ENCODE results near the gene GNG8. TPM values are rescaled to one million over a fixed set of nuclear protein-coding genes. Genes with fewer than 3 reads are reported as not detected.
A peak's percentile ranks its signal among the peaks of the same experiment; 100 is the strongest.

Gene GNG8
- total RNA-seq, 1 experiment from 2014 or later = not detected

DNA sequence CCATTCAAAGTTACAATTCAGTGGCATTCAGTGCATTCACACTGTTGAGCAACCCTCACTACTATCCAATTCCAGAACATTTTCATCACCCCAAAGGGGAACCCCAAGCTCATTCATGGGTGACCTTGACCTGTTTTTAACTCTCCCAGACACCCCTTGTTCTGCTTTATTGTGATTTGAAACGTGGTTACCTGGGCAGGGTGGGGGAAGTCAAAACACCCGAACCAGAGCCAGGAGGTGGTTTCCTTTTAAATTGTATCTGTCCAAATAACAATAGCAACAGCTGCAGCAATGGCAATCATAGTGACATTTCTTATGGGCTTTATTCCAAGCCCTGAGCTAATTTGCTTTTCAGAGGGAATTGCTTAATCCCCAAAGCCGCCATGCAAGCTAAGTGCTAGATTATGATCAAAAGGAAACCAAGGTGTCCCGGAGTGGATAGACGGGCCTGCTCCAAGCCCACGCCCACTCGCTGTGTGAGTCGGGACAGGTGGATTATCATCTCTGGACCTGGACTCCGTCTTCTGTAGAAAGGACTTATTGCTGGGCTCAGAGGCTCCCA lies 17.3 kb downstream of the GNG8 start:
- no peak for DNase-seq (ENCODE audit: low read depth)

DNA sequence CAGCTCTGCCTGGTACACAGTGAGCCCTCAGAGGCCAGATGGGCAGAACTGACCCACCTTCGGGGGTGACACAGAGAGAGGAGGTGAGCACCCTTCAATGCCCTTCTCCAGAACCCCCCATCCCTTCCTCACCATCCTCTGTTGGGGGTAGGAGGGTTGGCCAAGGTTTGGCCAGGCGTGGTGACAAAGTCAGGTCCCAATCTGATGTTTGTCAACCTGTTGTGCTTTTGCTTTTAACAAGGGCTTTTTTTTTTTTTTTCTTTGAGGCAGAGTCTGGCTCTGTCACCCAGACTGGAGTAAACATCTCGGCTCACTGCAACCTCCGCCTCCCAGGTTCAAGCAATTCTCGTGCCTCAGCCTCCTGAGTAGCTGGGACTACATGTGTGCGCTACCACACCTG lies 18.4 kb downstream of the GNG8 start:
- no peak for DNase-seq (ENCODE audit: low read depth)

DNA sequence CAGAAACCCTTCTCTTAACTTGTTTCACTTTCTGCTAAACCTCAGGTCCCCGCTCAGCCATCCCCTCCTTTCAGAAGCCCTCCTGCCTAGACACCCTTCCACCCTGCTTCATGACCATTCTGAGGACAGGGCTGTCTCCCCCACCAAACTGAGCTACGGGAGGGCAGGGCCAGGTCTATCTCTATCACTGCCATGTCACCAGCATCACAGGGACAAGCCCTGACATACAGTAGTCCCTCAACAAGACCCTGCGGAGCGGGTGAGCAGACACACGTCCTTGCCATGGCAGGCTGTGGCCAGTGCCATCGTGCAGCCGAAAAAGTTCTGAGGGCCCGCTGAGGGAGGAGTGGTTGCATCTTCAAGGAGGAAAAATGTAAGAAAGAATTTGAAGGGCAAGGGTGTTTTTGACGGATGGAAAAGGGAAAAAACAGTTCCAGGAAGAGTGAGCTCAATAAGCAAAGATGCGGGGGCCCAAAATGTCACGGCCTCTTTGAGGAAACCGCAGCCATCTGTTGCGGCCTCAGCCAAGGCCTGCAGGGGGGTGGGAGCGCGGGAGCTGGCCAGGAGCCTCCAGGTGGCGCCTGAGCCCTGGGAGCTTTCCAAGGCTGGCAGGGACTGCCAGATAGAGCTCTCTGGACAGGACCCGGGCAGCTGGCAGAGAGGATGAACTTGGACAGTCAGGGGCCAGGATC lies 19.2 kb downstream of the GNG8 start:
- DNase-seq (ENCODE audit: low read depth) = peak; percentile 76

DNA sequence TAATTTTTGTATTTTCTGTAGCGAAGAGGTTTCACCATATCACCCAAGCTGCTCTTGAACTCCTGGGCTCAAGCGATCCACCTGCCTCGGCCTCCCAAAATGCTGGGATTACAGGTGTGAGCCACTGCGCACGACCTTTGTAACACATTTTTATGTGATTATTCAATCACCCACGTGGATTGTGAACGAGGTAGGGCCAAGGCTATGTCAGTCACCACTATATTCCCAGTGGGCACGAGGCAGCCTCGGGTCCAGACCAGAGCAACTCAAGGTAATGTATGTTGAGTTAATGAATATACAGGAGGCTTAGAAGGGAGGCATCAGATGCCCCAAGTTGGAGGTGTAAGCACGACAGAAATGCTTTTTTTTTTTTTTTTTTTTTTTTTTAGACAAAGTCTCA lies 20.0 kb downstream of the GNG8 start:
- DNase-seq (ENCODE audit: low read depth) = no peak

DNA sequence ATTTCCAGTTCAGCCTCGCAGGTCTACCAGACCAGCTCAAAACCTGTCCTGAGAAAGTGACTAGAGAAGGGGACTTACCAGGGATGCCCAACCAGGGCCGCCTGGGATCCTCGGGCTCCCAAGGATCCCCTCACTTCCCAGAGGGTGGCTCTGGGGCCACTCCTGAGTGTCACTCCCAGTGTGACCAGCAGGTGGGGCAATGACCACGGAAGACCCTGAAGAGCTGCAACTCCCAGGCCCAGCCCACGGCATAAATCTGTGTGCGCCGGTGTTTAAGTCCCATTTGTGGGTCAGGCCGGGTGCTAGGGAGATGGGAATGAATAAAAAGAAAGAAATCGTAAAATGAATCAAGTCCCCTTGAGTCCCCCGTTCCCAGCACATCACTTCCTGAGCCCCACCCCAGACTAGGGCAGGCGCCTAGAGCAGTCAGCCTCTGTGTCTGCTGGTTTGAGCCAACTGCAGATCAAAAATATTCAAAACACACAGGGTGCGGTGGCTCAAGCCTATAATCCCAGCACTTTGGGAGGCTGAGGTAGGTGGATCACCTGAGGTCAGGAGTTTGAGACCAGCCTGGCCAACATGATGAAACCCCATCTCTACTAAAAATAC lies 21.8 kb downstream of the GNG8 start:
- peak; percentile 72 for DNase-seq (ENCODE audit: low read depth)

DNA sequence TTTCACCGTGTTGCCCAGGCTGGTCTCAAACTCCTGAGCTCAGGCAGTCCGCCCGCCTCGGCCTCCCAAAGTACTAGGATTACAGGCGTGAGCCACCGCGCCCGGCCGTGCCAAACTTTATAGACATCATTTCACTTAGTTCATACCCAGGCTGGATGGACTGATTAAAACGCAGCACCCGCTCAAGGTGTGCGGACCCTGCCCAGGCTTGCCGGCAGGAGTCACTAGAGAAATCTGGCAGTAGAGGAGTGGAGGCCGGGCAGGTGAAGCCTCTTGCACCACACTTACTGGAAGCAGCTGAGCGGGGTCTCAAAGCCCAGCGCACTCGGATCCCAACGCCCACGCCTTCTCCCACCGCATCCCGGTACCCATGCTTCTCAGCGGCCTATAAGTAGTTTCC lies 22.5 kb downstream of the GNG8 start:
- no peak for DNase-seq (ENCODE audit: low read depth)

DNA sequence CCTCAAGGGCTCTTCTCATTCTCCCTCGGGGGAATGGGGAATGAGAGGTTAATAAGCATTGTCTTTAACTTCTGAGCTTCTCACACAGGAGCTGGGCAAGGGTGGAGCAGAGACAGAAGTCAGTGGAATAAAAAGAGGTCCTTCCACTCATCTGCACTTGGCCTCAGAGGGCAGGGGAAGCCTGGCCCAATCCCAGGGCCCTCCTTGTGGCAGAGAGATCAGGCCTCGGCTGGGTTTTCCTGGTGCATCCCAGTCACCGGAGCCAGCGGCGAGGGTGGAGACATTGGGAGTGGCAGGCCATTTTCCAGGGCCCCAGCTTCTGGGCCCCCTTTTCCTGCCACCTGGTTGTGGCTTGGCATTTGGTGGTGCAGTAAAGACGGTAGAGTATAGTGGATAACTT lies 24.2 kb downstream of the GNG8 start:
- DNase-seq (ENCODE audit: low read depth) = no peak

DNA sequence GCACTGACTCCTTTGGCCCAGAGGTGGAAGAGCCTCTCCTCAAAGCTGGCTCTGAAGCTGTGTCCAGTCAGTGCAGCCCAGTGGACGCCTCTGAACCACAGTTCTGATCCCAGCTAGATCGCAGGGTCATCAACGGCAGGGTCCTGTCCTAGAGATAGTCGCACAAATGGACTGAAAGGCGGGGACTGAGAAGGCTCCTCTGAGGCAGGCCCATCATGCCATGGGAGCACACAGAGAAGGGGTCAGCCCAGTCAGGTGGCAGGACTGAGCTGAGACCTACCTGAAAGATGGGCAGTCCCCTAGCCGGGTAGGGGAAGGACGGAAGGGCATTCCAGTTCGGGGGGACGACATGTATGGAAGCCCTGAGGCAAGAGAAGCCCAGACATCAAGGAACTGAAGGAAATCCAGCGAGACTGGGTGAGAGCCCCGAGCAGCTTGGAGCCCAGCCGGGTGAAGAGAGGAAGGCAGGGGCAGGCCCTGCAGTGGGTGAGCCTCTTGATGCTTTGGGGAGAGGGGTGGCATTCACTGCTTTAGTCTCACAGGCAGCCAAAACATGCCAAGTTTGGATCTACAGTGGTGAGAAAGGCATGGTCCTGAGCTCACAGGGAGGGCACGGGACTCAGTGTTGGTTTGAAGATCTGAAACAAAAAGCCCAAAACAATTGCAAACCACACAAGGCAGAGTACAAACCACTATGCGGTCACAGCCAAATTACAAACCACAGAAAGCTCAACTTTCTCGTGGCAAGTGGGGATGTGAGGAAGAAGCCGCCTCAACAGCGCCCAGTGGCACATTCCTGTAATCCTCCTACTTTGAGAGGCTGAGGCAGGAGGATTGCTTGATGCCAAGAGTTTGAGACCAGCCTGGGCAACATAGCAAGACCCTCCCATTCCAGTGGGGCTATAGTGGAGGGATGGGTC lies 24.9 kb downstream of the GNG8 start:
- peak; percentile 78 for DNase-seq (ENCODE audit: low read depth)

DNA sequence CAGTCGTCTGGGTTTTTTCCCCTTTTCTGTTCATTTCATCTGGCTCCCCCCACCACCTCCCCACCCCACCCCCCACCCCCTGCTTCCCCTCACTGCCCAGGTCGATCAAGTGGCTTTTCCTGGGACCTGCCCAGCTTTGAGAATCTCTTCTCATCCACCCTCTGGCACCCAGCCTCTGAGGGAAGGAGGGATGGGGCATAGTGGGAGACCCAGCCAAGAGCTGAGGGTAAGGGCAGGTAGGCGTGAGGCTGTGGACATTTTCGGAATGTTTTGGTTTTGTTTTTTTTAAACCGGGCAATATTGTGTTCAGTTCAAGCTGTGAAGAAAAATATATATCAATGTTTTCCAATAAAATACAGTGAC lies 25.6 kb downstream of the GNG8 start:
- no peak for DNase-seq (ENCODE audit: low read depth)

DNA sequence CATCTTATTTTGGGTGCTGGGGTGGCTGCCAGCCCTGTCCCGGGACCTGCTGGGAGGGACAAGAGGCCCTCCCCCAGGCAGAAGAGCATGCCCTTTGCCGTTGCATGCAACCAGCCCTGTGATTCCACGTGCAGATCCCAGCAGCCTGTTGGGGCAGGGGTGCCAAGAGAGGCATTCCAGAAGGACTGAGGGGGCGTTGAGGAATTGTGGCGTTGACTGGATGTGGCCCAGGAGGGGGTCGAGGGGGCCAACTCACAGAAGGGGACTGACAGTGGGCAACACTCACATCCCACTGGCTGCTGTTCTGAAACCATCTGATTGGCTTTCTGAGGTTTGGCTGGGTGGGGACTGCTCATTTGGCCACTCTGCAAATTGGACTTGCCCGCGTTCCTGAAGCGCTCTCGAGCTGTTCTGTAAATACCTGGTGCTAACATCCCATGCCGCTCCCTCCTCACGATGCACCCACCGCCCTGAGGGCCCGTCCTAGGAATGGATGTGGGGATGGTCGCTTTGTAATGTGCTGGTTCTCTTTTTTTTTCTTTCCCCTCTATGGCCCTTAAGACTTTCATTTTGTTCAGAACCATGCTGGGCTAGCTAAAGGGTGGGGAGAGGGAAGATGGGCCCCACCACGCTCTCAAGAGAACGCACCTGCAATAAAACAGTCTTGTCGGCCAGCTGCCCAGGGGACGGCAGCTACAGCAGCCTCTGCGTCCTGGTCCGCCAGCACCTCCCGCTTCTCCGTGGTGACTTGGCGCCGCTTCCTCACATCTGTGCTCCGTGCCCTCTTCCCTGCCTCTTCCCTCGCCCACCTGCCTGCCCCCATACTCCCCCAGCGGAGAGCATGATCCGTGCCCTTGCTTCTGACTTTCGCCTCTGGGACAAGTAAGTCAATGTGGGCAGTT lies 26.2 kb downstream of the GNG8 start:
- DNase-seq (ENCODE audit: low read depth) = no peak

DNA sequence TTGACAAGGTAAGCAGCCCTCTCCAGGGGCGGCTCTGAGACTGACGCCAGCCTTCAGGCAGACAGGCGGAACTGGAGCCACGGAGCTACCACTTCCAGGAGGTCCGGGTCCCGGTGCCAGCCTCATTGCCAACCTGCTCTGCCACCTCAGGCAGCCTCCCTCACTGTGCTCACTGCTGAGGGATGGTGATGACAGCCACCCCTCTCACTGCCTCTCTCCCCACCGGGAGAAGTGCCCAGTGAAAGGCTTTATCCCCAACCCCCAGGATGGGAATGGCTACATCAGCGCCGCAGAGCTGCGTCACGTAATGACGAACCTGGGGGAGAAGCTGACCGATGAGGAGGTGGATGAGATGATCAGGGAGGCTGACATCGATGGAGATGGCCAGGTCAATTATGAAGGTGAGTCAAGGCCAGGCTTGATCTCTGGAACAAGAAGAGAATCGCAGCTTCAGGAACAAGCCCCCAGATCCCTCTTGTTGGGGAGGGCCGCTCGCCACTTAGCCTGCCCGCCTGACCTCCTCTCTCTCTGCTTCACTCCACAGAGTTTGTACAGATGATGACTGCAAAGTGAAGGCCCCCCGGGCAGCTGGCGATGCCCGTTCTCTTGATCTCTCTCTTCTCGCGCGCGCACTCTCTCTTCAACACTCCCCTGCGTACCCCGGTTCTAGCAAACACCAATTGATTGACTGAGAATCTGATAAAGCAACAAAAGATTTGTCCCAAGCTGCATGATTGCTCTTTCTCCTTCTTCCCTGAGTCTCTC lies 27.2 kb downstream of the GNG8 start:
- DNase-seq (ENCODE audit: low read depth) = no peak

DNA sequence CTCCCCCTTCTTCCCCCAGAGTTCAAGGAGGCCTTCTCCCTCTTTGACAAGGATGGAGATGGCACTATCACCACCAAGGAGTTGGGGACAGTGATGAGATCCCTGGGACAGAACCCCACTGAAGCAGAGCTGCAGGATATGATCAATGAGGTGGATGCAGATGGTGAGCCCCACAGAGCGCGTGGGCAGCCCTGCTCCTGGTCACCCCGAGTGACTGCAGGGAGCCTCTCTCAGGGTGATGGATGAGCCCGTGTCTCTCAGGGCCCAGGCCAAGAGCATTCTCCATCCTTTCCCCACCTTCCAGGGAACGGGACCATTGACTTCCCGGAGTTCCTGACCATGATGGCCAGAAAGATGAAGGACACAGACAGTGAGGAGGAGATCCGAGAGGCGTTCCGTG lies 27.8 kb downstream of the GNG8 start:
- DNase-seq (ENCODE audit: low read depth) = no peak

DNA sequence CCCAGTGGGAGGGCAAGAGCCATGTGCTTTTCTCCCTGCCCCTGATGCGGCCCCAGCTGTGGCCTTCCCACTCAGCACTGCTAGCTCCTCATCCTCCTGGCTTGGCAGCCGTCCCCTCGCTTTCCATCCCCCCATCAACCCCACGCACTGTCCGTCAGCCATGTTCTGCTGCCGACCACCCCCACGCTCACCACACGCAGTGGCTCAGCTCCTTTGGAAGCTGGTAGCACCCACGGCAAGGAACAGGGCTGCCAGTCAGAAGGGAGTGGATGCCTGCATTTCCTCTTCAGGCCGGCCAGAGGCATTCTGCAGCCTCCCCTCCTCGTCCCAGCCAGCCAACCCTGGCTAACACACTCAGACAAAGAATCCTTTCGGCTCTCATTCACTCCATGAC lies 28.6 kb downstream of the GNG8 start:
- DNase-seq (ENCODE audit: low read depth) = no peak

DNA sequence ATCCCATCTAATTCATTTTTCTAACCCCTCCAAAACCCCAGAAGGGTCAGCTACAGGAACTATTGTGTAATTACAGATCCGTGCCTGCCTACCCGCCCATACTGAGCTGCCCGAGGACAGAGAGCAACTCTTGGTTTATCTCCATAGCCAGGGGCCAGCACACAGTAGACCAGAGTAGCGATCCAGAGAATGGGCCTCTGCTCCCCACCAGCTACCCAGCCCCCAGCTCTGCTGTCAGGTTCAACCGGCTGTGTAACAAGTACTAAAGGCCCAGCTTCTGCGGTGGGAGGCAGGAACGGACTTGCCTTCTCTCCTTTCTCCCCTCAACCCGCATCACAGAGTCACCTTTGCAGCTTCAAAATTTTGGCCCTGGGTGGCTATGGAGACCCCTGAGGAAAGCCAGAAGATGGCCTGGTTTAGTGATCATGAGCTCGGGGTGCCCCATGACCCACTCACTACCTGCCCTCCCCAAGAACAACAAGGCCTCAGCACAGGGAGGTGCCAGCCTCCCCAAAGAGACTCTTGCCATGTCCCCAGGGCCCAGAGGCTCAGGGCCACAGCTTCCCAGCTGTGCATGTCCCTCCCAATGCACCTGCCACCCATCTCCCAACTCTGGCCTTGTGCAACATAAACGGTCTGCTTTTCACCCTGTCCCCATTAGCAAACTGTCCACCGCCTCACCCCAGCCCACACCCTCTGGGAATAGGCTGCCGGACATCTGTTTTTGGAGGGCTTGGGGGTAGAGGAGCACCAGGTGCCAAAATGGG lies 29.1 kb downstream of the GNG8 start:
- DNase-seq (ENCODE audit: low read depth) = no peak

DNA sequence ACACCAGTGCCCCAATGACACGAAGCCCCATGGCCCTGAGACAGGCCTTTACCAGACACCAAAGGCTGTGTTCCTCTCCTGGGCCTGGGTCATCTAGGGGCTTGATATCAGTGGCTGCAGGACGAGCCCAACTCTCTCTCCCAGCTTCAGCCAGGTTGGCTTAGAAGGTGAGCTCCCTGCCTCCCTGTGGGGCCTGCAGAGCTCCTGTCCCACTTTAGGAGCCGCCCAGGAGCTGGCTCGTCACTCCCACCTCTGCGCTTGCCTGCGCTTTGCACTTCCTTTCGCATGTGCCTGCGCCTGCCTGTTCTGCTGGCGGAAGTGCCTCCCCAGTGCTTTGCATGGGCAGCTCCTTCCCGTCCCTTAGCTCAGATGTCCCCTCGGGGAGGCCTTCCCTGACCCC lies 30.0 kb downstream of the GNG8 start:
- no peak for DNase-seq (ENCODE audit: low read depth)

DNA sequence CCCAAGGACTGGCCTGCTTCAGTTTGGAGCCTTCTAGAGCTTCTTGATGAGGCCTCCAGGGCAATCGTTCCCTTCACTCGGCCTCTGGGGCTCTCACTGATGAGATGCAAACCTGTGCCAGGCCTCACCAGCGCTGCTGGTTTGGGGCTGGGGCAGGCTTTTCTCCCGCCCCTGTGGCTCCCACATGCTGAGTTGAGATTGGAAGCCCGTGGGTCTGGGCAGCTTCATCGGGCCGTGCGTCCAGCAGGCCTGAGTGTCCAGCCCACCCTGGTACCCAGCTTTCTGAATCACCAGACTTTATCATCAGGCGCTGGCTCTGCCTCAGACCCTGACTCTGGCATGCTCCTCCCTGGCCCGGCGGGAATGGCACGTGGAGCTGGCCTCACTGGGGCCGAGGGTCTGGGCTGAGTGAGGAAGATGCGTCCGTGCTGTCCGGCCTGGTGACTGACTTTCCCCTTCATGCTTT lies 30.6 kb downstream of the GNG8 start:
- DNase-seq (ENCODE audit: low read depth) = no peak

DNA sequence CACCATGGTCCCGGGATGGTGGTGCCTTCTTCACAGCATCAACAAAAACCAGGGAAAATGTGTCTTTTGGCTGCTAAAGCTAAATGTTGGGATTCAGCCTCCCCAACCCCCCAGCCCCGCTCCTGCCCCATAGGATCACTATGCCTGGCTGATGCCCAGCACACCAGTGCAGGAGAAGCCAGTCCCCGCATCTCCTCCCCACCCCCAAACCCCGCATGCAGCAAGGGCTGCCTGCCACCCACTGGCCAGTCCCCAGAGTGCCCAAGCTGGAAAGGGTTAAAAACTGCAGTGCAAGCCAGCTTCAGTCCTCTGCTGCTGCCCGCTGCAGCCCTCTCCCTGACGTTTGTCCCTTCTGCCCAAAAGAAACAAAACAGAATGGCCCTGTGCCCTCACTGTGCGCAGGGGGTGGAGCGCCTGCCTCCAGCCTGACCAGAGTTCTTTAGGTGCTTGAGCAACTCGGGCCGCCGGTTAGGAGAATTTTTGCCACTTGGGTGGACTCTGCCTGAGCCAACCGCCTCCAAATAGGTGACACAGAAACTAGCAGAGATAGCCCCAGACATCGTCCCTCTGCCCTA lies 31.1 kb downstream of the GNG8 start:
- DNase-seq (ENCODE audit: low read depth) = no peak

DNA sequence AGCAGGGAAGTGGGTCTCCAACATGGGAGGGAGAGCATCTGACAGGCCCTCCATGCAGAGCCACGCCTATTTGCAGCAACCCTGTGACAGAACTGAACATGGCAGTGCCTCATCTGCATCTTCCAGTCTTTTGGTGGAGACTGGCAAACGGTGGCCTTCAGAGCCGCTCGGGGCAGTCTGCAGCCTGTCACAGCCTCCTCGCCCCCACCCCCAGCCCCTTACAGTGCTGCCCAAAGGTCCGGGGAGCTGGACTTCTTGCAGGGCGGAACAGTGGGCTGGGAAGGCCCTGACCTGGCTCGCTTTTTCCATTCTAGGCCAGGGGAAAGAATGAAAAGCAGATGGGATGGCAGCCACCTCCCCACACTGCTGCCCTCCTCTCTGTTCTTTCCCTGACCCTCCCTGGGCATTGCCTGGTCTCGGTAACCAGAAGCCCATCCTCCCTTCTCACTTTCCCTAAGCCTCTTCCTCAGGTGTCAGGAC lies 32.2 kb downstream of the GNG8 start:
- no peak for DNase-seq (ENCODE audit: low read depth)

DNA sequence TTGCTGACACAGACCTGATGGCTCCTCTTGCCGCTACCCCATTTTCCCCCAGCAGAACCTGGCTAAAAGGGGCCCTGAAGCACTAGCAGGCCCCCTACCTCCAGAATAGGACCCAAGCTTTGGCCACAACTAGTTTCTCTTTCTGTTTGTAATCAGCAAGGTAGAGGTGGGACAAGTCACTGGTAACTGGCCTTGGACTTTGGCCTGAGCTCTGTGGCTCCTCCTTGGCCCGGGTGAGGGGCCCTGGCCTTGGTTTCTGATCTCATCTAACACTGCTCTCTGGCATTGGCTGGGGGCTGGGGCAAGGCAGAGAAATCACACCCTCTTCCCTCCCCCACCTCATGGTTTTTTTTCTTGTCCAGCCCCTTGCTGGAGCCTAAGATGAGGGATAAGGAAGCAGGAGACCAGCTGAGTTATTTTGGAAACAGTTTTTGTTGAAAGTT lies 32.8 kb downstream of the GNG8 start:
- DNase-seq (ENCODE audit: low read depth) = no peak
